Motor neuron (in vitro differentiated cells): ENCODE data around the gene TAF1. TPM values are rescaled to one million over a fixed set of nuclear protein-coding genes. Genes with fewer than 3 reads are reported as not detected.
"Not testable (repeated sequence)": the region's sequence is repeated elsewhere in the genome, so short reads cannot be mapped to it uniquely, and the experiment has no call there.

Experiments
- ATAC-seq, 8 experiments: fragments of 200-7000 bp; cut with Tn5 transposase; replicated peaks in 6 of 8; 2 replicates each; pipeline ENCODE4 v1.8.0; 2021; ENCODE audit warnings: mild to moderate bottlenecking in 8 of 8, moderate library complexity in 8 of 8
- H3K27ac ChIP-seq, 2 donors: fragments of 250-450 bp; sonication (Bioruptor Pico); 2 replicates each; pipeline ENCODE4 v1.9.0; 2021; ENCODE audit warnings: antibody characterized with exemption in 2 of 2, mild to moderate bottlenecking in 2 of 2, moderate library complexity in 1 of 2
- H3K4me1 ChIP-seq, 2 donors: fragments of 250-450 bp; sonication (Bioruptor Pico); replicated peaks in 1 of 2; 2 replicates each; pipeline ENCODE4 v1.6.1; 2021; ENCODE audit warnings: antibody characterized with exemption in 2 of 2, mild to moderate bottlenecking in 2 of 2, moderate library complexity in 1 of 2
- H3K4me3 ChIP-seq, 5 donors: fragments of 250-450 bp; sonication (Bioruptor Pico); 2 replicates each; pipeline ENCODE4 v1.9.0; 2021; ENCODE audit warnings: antibody characterized with exemption in 5 of 5, mild to moderate bottlenecking in 5 of 5, moderate library complexity in 4 of 5
- WGBS, 10 experiments: fragments of 450-650 bp; shearing (Covaris generic); methylation state at CpG; one replicate each; pipeline ENCODE4 v1.0.0; 2022; 5-methylcytosine and 5-hydroxymethylcytosine counted together
- in situ Hi-C, 9 experiments: fragments of 400-800 bp; cut with MboI; loops; one replicate each; pipeline ENCODE4 v1.15.0; 2021; ENCODE audit warnings: low sequenced_read_pairs in 9 of 9, low pct_unique_long_range_greater_than_20kb in 2 of 9; ENCODE audit not compliant: unreplicated experiment in 9 of 9
- total RNA-seq, 8 experiments: library from RNA; unstranded; fragments of 300-600 nt; gene quantifications; 2 replicates each; pipeline versions ENCODE4 v1.2.3 to v1.2.4, GENCODE V29; 2022

TAF1 gene
- total RNA-seq, 8 experiments from 2014 or later: 20.7 to 60.0 (median 35.1) TPM

DNA sequence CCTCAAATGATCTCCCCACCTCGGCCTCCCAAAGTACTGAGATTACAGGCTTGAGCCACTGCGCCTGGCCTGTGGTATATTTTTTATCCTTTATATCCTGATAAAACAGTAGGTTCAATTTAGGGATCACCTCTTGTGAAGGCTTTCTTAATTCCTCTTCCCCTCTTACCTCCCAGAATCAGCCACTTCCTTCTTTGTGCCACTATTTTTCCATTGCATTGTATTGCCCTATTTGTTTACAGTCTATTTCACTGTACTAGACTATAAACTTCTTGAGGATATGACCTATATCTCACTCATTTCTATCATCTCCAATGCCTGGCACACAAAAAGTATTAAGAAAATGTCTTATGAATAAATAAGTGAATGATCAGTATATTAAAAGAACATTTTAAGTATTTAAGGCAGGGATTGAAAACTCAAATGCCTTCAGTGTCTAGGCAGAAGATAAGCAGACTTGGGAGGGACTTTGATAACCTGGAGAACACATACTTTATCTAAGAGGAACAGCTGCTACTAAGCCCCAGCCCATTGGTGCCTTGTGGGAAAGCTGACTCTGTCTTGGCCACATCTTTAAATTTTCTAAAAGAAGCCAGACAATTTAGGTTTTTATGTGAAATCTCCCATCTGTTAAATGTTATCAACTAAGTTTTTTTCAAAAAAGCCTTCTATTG lies 84.4 kb downstream of the TAF1 start:
- 50 to 100% (median 86%) methylated on average over 1 to 2 of the region's 2 CpGs; no CpG with 5 or more reads in 6 of the 10 experiments for WGBS, 10 experiments
- ATAC-seq: no peak
- Histone ChIP-seq H3K27ac (no peak overlapping the region), H3K4me3 (no peak overlapping the region), H3K4me1 (no peaks in the 10 kb centered on the region)
- in situ Hi-C loops: no loop called here

DNA sequence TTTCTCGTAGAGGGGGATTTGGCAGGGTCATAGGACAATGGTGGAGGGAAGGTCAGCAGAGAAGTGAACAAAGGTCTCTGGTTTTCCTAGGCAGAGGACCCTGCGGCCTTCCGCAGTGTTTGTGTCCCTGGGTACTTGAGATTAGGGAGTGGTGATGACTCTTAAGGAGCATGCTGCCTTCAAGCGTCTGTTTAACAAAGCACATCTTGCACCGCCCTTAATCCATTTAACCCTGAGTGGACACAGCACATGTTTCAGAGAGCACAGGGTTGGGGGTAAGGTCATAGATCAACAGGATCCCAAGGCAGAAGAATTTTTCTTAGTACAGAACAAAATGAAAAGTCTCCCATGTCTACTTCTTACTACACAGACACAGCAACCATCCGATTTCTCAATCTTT lies 85.4 kb downstream of the TAF1 start:
- in situ Hi-C loops, ATAC-seq, H3K4me3 ChIP-seq, H3K27ac ChIP-seq, H3K4me1 ChIP-seq: not testable (repeated sequence)
- 40 to 100% (median 86%) methylated on average over 1 of the region's 6 CpGs; no CpG with 5 or more reads in 6 of the 10 experiments for WGBS, 10 experiments

DNA sequence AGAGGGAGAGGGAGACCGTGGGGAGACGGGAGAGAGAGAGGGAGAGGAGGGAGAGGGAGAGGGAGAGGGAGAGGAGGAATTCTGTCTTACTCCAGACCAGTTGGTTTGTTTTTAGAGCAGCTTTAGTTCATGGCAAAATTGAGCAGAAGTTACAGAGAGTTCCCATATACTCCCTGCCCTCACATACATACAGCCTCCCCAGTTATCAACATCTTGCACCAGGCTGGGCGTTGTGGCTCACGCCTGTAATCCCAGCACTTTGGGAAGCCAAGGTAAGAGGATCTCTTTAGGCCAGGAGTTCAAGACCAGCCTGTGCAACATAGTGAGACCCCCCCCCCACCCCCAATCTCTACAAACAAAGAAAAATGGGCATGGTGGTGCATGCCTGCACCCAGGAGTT lies 86.9 kb downstream of the TAF1 start:
- in situ Hi-C loops: no loop called here
- Histone ChIP-seq H3K27ac (no peak overlapping the region), H3K4me3 (no peak overlapping the region), H3K4me1 (no peaks in the 10 kb centered on the region)
- no CpG with 5 or more reads among the region's 4 CpGs for WGBS, 10 experiments
- no peak for ATAC-seq

DNA sequence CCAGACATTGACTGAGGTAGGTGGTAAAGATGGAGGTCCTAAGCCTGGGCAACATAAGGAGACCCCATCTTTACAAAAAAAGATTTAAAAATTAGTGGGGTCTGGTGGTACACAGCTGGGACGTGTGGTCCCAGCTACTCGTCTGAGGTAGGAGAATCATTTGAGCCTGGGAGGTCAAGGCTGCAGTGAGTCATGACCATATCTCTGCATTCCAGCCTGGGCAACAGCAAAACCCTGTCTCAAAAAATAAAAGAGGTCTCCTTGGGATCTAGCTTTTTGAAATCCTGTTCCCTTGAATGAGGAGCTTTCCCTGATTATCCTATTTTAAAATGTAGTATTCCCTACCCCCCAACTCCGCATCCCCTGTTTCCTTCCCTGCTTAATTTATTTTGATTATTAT lies 88.1 kb downstream of the TAF1 start:
- Histone ChIP-seq H3K27ac (no peak overlapping the region), H3K4me1 (no peaks in the 10 kb centered on the region), H3K4me3 (no peak overlapping the region)
- in situ Hi-C loops: no loop called here
- 65 to 100% methylated on average over 1 to 2 of the region's 3 CpGs; no CpG with 5 or more reads in 8 of the 10 experiments for WGBS, 10 experiments
- no peak for ATAC-seq

DNA sequence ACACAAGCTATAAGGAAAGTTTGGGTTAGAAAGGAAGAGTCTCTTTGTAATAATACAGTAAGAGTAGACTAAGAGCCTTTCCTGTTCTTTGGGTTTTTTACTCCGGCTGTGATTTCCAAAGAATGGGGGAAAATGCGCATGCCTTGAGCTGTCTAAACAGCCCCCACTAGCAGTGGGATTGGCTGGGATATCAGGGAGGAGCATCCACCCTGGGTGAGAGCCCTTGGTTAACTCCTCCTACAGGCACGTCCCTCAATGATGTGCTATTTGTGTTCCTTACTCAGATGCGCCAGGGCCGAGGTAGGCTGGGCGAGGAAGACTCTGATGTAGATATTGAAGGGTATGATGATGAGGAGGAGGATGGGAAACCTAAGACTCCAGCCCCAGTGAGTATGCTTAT lies 92.7 kb downstream of the TAF1 start:
- Histone ChIP-seq H3K27ac (no peak overlapping the region), H3K4me3 (no peak overlapping the region), H3K4me1 (no peaks in the 10 kb centered on the region)
- 52 to 100% (median 67%) methylated on average over 1 to 4 of the region's 6 CpGs; no CpG with 5 or more reads in 7 of the 10 experiments for WGBS, 10 experiments
- no peak for ATAC-seq
- in situ Hi-C loops: no loop called here

DNA sequence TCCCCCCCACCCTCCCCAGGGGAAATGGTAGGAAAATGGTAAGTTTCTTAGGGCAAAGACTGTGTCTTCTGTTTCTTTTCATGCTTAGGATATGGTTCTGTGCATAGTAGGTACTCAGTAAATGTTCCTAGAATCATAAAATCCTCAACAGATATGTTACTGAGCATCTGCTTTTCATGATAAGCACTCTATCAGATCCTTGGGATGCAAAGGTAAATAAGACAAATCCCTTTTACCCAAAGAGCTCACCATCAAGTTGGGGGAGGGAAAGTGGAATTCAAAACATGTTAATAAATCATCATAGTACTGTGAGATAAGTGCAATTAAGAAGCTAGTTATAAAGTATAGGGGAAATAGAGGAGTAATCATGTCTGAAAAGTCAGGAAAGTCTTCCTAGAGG lies 98.8 kb downstream of the TAF1 start:
- H3K4me1 ChIP-seq: no peaks in the 10 kb centered on the region
- no peak overlapping the region for H3K4me3 ChIP-seq
- in situ Hi-C loops: no loop called here
- ATAC-seq: no peak
- H3K27ac ChIP-seq: no peak overlapping the region

DNA sequence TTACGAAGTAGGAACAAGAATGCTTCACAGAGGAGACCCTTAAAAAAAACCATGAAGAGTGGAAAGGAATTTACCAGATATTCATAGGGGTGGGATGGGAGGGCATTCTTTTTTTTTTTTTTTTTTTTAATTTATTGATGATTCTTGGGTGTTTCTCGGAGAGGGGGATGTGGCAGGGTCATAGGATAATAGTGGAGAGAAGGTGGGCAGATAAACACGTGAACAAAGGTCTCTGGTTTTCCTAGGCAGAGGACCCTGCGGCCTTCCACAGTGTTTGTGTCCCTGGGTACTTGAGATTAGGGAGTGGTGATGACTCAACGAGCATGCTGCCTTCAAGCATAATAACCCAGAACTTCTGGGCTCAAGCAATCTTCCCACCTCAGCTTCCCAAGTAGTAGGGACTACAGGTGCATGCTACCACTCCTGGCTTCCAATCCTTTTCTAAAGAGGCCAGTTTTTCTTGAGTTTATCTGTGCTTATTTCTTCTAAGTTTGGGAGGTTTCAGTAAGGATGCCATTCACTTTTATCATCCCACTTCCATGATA lies 100.9 kb downstream of the TAF1 start:
- Histone ChIP-seq H3K4me3 (no peak overlapping the region), H3K4me1 (no peaks in the 10 kb centered on the region), H3K27ac (no peak overlapping the region)
- no peak for ATAC-seq
- 50 to 100% (median 83%) methylated on average over 1 to 2 of the region's 5 CpGs; no CpG with 5 or more reads in 5 of the 10 experiments for WGBS, 10 experiments
- in situ Hi-C loops: no loop called here

DNA sequence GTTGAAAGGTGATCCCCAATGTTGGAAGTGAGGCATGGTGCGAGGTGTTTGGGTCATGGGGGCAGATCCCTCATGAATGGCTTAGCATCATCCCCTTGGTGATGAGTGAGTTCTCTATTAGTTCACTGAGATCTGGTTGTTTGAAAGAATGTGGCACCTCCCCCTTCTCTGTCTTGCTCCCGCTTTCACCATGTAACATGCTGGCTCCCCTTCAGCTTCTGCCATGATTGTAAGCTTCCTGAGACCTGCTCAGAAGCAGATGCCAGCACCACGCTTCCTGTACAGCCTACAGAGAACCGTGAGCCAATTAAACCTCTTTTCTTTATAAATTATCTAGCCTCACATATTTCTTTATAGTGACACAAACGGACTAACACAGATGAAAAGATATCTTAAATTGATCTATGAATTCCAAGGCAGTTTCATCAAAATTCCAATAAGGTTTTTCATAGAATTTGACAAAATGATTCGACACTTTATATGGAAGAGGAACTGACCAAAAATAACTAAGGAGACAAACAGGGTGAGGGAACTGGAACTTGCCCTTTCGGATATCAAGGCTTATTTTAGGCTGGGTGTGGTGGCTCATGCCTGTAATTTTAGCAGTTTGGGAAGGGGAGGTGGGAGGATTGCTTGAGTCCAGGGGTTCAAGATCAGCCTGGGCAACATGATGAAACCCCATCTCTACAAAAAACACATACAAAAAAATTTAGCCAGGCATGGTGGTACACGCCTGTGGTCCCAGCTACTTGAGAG lies 109.8 kb downstream of the TAF1 start:
- WGBS, 10 experiments: 29 to 100% (median 88%) methylated on average over 1 to 8 of the region's 8 CpGs; no CpG with 5 or more reads in 3 of the 10 experiments
- no peak overlapping the region for H3K4me3 ChIP-seq
- in situ Hi-C loops: no loop called here
- ATAC-seq: no peak
- no peaks in the 10 kb centered on the region for H3K4me1 ChIP-seq
- no peak overlapping the region for H3K27ac ChIP-seq

DNA sequence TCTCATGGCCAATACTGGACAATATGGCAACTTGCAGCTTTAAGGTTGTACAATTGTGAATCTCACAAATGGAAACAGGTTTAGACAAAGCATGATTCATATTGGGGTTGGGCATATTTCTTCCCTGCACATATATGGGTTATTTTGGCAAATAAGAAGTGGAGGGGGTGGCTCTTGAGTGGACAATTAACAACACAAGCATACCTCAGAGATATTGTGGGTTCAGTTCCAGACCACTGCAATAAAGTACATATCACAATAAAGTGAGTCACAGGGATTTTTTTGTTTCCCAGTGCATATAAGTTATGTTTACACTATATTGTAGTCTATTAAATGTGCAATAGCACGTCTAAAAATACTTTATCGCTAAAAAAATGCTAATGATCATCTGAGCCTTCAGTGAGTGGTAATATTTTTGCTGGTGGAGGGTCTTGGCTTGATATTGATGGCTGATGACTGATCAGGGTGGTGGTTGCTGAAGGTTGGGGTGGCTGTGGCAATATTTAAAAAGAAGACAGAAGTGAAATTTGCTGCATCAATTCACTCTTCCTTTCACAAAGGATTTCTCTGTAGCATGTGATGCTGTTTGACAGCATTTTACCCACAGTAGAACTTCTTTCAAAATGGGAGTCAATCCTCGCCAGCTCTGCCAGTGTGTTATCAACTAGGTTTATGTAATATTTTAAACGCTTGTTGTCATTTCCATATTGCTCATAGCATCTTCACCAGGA lies 116.2 kb downstream of the TAF1 start:
- in situ Hi-C loops: no loop called here
- Histone ChIP-seq H3K27ac (no peak overlapping the region), H3K4me3 (no peak overlapping the region), H3K4me1 (no peaks in the 10 kb centered on the region)
- 38 to 100% (median 82%) methylated on average over 1 to 4 of the region's 4 CpGs; no CpG with 5 or more reads in 3 of the 10 experiments for WGBS, 10 experiments
- ATAC-seq: no peak

DNA sequence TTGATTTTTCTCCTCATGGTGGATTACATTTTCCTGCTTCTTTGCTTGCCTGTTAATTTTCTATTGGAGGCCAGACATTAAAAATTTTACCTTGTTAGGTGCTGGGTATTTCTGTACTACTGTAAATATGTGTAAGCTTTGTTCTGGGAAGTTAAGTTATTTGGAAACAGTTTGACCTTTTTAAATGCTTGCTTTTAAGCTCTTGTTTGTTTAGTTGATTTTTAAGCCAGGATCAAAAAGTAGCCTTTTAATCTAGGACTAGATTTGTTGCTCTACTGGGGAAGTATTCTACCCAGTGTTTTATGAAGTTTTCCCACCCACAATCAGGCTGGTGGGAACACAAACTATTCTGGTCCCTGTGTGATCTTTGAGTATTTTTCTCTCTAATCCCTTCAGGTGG lies 121.7 kb downstream of the TAF1 start:
- in situ Hi-C loops: no loop called here
- Histone ChIP-seq H3K4me3 (no peak overlapping the region), H3K4me1 (no peaks in the 10 kb centered on the region), H3K27ac (no peak overlapping the region)
- no peak for ATAC-seq

DNA sequence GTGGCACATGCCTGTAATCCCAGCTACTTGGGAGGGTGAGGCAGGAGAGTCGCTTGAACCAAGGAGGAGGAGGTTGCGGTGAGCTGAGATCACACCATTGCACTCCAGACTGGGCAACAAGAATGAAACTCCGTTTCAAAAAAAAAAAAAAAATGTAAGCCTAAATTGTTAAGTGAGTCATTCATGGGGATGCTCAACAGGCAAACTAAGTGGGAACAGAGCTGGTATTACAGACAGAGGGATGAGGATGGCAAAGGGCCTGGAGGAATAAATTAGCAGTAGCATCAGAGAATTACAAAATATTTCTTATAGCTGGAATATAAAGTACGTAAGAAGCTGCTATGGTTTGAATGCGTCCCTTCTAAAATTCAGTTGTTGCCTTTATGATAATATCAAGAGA lies 123.4 kb downstream of the TAF1 start:
- H3K4me1 ChIP-seq: no peaks in the 10 kb centered on the region
- ATAC-seq: no peak
- H3K27ac ChIP-seq: no peak overlapping the region
- no peak overlapping the region for H3K4me3 ChIP-seq
- in situ Hi-C loops: no loop called here
- 0 to 100% (median 84%) methylated on average over 1 to 5 of the region's 5 CpGs; no CpG with 5 or more reads in 4 of the 10 experiments for WGBS, 10 experiments

DNA sequence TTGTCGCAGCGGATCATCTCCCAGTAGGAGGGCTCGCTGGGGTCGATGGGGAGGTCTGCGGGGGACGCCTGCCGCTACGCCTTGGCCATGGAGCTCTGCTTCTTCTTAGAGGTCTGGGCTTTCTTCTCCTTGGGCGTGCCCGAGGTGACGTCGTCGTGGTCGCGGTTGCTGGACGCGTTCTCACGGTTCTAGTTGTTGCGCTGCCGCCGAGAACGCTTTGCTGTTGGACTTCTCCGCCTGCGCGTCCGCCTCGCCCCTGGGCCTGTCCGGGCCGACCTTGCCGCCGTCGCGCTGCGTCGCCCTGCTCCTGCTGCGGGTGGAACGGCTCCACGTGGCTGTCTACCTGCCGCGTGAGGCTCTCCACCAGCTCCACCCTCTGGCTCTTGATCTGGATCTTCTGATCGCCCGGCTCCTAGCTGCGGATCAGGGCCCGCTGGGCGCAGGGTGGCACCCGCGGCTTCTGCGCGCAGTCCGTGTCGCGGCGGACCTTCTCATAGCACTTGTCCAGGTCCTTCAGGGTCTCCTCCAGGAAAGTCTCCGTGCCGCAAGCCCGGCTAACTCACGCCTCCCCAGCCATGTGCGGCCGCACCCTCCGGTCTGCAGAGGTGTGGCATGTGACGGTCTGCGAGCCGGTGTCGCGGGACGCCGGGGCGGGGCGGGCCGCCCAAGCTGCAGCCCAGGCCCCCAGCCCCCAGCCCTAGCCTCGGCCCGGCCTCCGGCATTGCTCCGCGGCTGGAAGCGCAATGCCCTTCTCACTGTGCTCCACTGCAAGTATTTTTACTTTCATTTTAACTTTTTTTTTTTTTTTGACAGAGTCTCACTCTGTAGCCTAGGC lies 126.3 kb downstream of the TAF1 start:
- ATAC-seq: peak in 5 of 8 experiments; percentile 33 to 87 (median 84)

More for the DNA sequence above, 126.3 kb downstream of the TAF1 start:
- Histone ChIP-seq H3K4me3 (no peak overlapping the region), H3K4me1 (no peaks in the 10 kb centered on the region), H3K27ac (no peak overlapping the region)
- 51% methylated on average over 9 of the region's 76 CpGs; no CpG with 5 or more reads in 9 of the 10 experiments for WGBS, 10 experiments
- in situ Hi-C loops: no loop called here
